GM19395 (cell line): ENCODE results near the gene TNFSF8.

Source experiments
- ATAC-seq: cut with Tn5 transposase; IDR thresholded peaks from one replicate; pipeline ENCODE4 v1.9.1; 2021; ENCODE audit warnings: mild to moderate bottlenecking, moderate library complexity; ENCODE audit not compliant: unreplicated experiment

The TNFSF8 gene

GRCh38 chr9:114930056-114930812, at the start of gene TNFSF8:
TNFSF8 (minus strand) TSS chr9:114930591; CDS start chr9:114930303, 288 bp downstream.
- peak; percentile 69 for ATAC-seq

DNA sequence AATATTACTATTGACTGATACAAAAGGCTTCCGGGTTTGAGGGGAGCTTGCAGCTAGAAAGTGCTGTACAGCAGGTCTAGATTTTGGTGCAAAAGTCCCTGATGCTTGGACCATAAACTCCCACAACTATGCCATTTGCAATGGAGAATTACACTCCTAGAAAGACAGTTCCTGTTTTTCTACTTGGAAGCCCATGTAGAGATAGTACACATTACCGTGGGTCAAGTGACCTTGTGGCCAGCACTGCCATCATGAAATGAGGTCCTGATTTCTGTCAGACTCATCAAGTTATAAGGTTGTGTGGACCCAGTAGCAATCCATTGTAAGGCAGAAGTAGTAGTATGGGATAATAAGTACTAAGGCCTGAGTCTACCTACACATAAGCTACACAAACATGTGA, 42.8 kb upstream of the TNFSF8 start:
- ATAC-seq = no peak

- no peak for ATAC-seq
Observed at GRCh38 chr9:114972510-114973136, 42.2 kb upstream of the TNFSF8 start.

- ATAC-seq = no peak
Observed at GRCh38 chr9:114969269-114969668, 38.9 kb upstream of the TNFSF8 start.

DNA sequence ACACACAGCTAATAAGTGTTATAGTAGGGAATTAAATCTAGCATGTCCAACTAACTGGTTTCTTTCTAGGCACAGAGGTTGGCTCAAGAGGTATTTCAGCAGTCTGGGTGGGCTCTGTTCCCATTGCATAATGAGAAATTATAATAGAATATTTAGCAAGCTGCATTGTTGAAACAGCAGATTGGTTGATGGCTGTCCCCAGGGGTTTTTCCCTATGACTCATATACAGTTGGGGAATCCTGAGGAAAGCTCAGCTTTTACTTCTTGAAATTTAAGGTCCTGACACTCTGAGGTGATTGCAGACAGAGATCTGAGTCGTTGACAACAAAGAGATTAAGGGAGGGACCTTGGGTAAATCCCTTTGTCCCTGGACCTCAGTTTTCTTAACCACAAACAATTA, 38.3 kb upstream of the TNFSF8 start:
- ATAC-seq = no peak

DNA sequence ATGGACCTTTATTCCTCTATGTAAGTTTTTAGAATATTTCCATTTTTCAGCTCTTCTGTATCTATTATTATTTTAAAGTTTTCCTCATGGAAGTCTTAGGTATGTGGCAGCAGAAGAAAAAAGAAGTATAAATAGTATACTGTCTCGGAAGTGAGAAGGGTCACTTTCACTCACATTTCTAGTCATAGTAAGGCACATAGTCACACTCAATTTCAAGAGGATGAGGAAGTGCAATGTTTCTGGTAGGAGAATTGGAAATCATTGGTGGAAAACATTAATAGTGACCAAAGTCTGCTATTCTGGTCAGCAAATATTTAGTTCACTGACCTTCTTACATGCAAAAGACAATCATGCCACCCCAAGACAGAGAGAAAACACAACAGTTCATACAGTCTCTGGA, 35.2 kb upstream of the TNFSF8 start:
- no peak for ATAC-seq

DNA sequence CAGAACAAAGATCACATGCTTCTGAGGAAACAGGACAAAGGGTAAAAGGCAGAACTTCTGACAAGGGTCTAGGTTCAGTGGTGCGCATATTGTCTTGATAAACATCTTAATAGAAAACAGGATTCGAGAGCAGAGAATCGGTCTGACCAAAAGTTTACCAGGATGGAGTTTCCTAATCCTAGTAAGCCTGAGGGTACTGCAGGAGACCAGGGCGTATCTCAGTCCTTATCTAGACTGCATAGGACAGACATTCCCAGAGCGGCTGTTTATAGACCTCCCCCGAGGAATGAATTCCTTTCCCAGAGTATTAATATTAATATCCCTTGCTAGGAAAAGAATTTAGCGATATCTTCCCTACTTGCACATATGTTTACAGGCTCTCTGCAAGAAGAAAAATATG, 32.4 kb upstream of the TNFSF8 start:
- no peak for ATAC-seq

GRCh38 chr9:114960276-114960675, 29.9 kb upstream of the TNFSF8 start:
- ATAC-seq = no peak

DNA sequence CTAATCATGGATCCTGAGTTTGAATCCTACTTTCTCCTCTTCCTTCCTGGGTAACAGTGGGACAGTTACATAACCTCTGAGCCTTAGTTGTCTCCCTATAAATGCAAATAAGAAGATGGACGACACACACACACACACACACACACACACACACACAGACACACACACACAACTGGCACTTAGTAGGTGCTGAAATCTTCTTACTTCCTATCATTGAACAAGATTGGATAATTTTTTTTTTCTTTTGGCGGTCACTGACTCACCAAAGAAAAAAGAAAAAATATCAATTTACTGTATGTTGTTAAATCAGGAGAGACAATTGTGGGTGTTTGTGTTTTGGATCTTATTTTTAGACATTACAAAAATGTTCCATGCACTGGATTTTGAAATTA, 28.4 kb upstream of the TNFSF8 start:
- no peak for ATAC-seq

DNA sequence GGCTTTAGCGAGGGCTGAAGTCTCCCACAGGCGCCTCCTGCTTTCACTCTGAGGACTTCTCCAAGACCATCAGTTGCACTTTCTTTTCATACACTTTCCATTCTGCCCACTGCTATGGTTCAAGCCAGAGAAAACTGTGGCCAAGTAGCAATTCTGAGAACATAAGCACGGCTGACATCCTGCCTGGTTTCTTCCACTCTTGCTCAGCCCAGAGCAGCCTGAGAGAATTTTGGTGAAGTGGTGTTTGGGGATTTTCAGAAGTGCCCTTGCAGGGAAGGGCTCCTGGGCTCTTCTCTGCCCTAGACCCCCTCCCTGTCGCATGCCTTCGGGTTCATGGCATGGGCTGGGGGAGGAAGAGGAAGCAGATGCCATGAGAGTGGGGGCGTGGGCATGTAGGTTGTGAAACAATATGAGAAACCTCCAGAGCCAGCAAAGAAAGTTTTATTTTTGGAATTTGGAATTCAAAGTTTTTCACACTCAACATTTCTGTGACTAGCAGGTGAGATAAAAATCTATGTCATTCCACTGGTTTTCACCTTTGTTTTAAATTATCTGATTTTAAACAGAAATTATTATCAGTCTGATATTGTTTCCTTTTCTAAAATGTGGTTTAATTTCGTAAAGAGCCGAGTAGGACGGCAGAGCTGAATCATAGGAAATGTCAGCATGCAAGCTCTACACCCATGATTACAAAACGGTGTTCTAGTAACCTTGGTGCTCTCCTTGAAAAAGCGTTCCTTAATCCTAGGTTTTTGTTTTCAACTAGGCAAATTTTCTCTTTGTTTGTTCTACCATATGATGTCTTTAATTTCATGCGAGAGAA, 27.8 kb upstream of the TNFSF8 start:
- no peak for ATAC-seq

- ATAC-seq = no peak
Observed at GRCh38 chr9:114957558-114957957, 27.2 kb upstream of the TNFSF8 start.

DNA sequence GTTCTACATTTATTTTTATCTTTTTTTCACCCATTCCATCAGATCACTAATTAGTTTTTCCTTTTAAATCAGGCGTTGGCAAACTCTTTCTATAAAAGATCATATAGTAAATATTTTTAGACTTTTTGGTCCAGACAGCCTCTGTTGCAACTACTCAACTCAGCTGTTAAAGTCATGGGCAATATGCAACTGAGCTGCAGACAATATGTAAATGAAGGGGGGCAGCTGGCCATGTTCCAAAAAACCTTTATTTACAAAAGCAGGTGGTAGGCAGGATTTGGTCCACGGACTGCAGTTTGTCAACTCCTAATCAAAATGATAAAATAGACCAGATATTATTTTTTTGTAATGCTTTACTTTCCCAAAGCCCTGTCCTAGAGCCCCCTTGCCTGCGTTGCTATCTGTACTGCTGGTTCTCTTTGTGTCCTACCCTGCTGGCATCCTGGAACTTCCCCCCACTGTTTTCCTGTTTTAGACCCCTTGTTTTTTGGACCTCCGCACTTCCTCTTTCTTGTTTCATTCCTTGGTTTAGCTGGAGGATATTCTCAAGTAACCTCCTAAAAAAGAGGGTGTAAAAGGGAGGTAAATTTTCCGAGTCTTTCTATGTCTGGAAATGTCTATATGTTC, 24.7 kb upstream of the TNFSF8 start:
- ATAC-seq = no peak

DNA sequence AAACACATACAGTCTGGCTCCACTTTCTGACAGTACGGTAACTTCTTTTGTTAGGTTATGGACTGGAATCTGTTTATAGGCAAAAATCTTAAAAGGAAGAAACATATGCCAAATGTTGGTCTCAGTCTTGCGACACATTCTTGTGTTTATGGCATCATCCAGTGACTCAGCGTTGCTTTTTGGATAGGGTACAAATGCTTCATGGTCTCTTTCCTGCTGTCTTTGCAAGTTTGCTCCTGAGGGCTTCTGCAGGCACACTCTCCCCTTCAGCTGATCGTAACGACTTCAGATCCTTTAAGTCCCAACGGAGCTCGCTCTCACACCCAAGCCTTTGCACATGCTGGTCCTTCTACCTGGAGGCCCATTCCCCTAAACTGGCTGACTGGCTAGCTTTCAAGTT, 23.6 kb upstream of the TNFSF8 start:
- ATAC-seq = no peak

DNA sequence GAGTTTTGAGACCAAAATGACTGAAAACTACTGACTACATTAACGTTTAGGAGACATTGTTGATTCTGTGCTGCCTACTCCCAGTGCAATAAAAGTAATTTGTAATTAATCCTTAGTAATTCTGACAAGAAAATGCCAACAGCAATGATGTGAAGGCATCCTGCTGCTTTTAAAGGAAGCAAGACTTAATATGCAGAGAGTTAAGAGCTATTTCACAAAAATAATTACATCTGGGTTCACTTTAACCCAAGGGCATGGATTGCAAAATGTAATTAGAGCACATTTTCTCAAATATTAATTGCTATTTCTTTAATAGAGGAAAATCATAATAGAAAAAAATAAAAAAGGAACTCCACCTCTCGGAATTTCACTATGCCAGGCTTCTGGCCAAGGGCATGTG, 22.7 kb upstream of the TNFSF8 start:
- ATAC-seq = no peak

- no peak for ATAC-seq
Observed at GRCh38 chr9:114950761-114951160, 20.4 kb upstream of the TNFSF8 start.

- no peak for ATAC-seq
Observed at GRCh38 chr9:114947058-114947457, 16.7 kb upstream of the TNFSF8 start.

- ATAC-seq = no peak
Observed at GRCh38 chr9:114945616-114946412, 15.4 kb upstream of the TNFSF8 start.

- ATAC-seq = no peak
Observed at GRCh38 chr9:114941376-114941775, 11.0 kb upstream of the TNFSF8 start.

- ATAC-seq = no peak
Observed at GRCh38 chr9:114938687-114939575, 8.5 kb upstream of the TNFSF8 start.

DNA sequence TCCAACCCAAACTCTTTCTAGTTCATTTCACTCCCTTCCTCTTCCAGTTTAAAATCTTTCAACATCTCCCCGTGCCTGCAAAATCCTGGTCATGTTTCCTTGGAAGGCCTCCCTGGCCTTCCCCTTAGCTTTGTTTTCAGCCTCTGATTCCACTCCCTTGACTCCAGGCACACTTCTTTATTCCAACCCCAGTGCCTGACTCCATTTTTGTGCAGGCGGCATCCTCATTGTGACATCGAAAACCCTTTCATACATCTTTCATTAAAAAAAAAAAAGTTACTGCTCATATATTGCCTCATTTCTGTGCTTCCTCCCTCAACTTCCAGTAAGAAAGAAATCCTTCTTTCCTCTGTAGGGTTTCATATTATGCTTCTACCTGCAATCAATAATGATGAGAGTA, 7.1 kb upstream of the TNFSF8 start:
- ATAC-seq = no peak
